Trophoblast cell (in vitro differentiated cells and primary cell): Measurements from ENCODE around the gene GNAO1.

ENCODE experiments used
- DNase-seq, 2 donors: peaks; one replicate each; pipeline ENCODE4 v3.0.0-alpha.2; 2016
- H2AFZ ChIP-seq: 2 replicates; pipeline ENCODE4 v1.6.1; 2013; ENCODE audit warnings: low read length, moderate library complexity, mild to moderate bottlenecking; ENCODE audit not compliant: insufficient read depth, poor library complexity
- H2AK5ac ChIP-seq: 2 replicates; pipeline ENCODE4 v1.6.1; 2013; ENCODE audit warnings: mild to moderate bottlenecking, low read length
- H2BK120ac ChIP-seq: 2 replicates; pipeline ENCODE4 v1.6.1; 2013; ENCODE audit warnings: low read length, mild to moderate bottlenecking, moderate library complexity; ENCODE audit not compliant: insufficient read depth, poor library complexity
- H2BK12ac ChIP-seq: 2 replicates; pipeline ENCODE4 v1.6.1; 2013; ENCODE audit warnings: mild to moderate bottlenecking, low read length, moderate library complexity
- H2BK5ac ChIP-seq: 2 replicates; pipeline ENCODE4 v1.6.1; 2013; ENCODE audit warnings: low read length, low read depth, moderate library complexity, mild to moderate bottlenecking; ENCODE audit not compliant: poor library complexity
- H3K14ac ChIP-seq: 2 replicates; pipeline ENCODE4 v1.6.1; 2013; ENCODE audit warnings: mild to moderate bottlenecking, low read length
- H3K18ac ChIP-seq: 2 replicates; pipeline ENCODE4 v1.6.1; 2013; ENCODE audit warnings: mild to moderate bottlenecking, low read length
- H3K23ac ChIP-seq: 2 replicates; pipeline ENCODE4 v1.6.1; 2013; ENCODE audit warnings: low read length
- H3K27ac ChIP-seq: 2 replicates; pipeline ENCODE4 v1.5.1; 2013; ENCODE audit warnings: low read depth, mild to moderate bottlenecking, inconsistent platforms, low read length, moderate library complexity
- H3K27me3 ChIP-seq: 2 replicates; pipeline ENCODE4 v1.6.1; 2013; ENCODE audit warnings: inconsistent platforms, mild to moderate bottlenecking, low read length, moderate library complexity; ENCODE audit not compliant: insufficient read depth
- H3K36me3 ChIP-seq, 2 experiments: 1 replicate in 1 of 2; 2 replicates in 1 of 2; pipeline ENCODE4 v1.6.1; 2013; ENCODE audit warnings: low read length in 2 of 2, mild to moderate bottlenecking in 2 of 2, moderate library complexity in 1 of 2; ENCODE audit not compliant: insufficient read depth in 2 of 2, control insufficient read depth in 1 of 2
- H3K4ac ChIP-seq: 2 replicates; pipeline ENCODE4 v1.6.1; 2013; ENCODE audit warnings: low read depth, mild to moderate bottlenecking, low read length, moderate library complexity
- H3K4me1 ChIP-seq, 2 experiments: 1 replicate in 1 of 2; 2 replicates in 1 of 2; pipeline ENCODE4 v1.6.1; 2013; ENCODE audit warnings: low read length in 2 of 2, mild to moderate bottlenecking in 2 of 2, moderate library complexity in 1 of 2; ENCODE audit not compliant: insufficient read depth in 2 of 2, control insufficient read depth in 1 of 2
- H3K4me2 ChIP-seq: 2 replicates; pipeline ENCODE4 v1.6.1; 2013; ENCODE audit warnings: inconsistent platforms, mild to moderate bottlenecking, low read length, moderate library complexity
- H3K4me3 ChIP-seq: 2 replicates; pipeline ENCODE4 v1.5.1; 2013; ENCODE audit warnings: mild to moderate bottlenecking, low read depth, low read length, inconsistent platforms
- H3K79me1 ChIP-seq: one replicate; pipeline ENCODE4 v1.6.1; 2013; ENCODE audit warnings: low read length
- H3K79me2 ChIP-seq: 2 replicates; pipeline ENCODE4 v1.6.1; 2013; ENCODE audit warnings: low read length, mild to moderate bottlenecking; ENCODE audit not compliant: control insufficient read depth, insufficient read depth, poor library complexity
- H3K9ac ChIP-seq: 2 replicates; pipeline ENCODE4 v1.6.1; 2013; ENCODE audit warnings: mild to moderate bottlenecking, low read length
- H3K9me3 ChIP-seq: 2 replicates; pipeline ENCODE4 v1.6.1; 2013; ENCODE audit warnings: low read depth, mild to moderate bottlenecking, control low read depth, inconsistent platforms, low read length; ENCODE audit not compliant: insufficient read depth
- H4K12ac ChIP-seq: 2 replicates; pipeline ENCODE4 v1.6.1; 2013; ENCODE audit warnings: low read depth, mild to moderate bottlenecking, low read length, moderate library complexity
- H4K8ac ChIP-seq: 2 replicates; pipeline ENCODE4 v1.6.1; 2013; ENCODE audit warnings: low read depth, mild to moderate bottlenecking, low read length, moderate library complexity
- H4K91ac ChIP-seq: one replicate; pipeline ENCODE4 v1.6.1; 2013; ENCODE audit warnings: low read depth, mild to moderate bottlenecking, low read length, moderate library complexity
- WGBS: extraction: QIAGEN DNeasy Blood & Tissue Kit; methylation state at CpG from one replicate; pipeline ENCODE4 v1.1.7; 2013; ENCODE audit warnings: missing lambda C conversion rate; ENCODE audit not compliant: insufficient read length, insufficient coverage; ENCODE audit errors: extremely low coverage; 5-methylcytosine and 5-hydroxymethylcytosine counted together

The GNAO1 gene

GRCh38 chr16:56311208-56312027 is 120.1 kb downstream of the GNAO1 start:
- Histone ChIP-seq H3K27ac (no peak overlapping the region), H4K12ac (no peak overlapping the region), H4K8ac (no peak overlapping the region), H3K18ac (no peak overlapping the region), H4K91ac (no peak overlapping the region), H3K4ac (no peak overlapping the region), H3K4me2 (no peak overlapping the region), H2AK5ac (no peak overlapping the region), H3K14ac (no peak overlapping the region), H3K23ac (no peak overlapping the region), H2AFZ (no peak overlapping the region), H3K4me3 (no peak overlapping the region), H2BK5ac (no peak overlapping the region), H3K9me3 (no peaks in the 10 kb centered on the region), H3K9ac (no peak overlapping the region), H3K4me1 (no peaks in the 10 kb centered on the region), H3K36me3 (no peaks in the 10 kb centered on the region), H2BK12ac (no peak overlapping the region), H2BK120ac (no peak overlapping the region), H3K79me1 (no peaks in the 10 kb centered on the region), H3K79me2 (no peaks in the 10 kb centered on the region), H3K27me3 (no peaks in the 10 kb centered on the region)
- no CpG with 5 or more reads among the region's 13 CpGs for WGBS
- DNase-seq, result no peak

GRCh38 chr16:56312028-56312300 is 120.7 kb downstream of the GNAO1 start:
- no CpG with 5 or more reads among the region's 11 CpGs for WGBS
- Histone ChIP-seq H3K9me3 (no peaks in the 10 kb centered on the region), H3K14ac (no peak overlapping the region), H3K4me3 (no peak overlapping the region), H2AFZ (no peak overlapping the region), H2BK120ac (no peak overlapping the region), H3K18ac (no peak overlapping the region), H3K4me2 (no peak overlapping the region), H3K9ac (no peak overlapping the region), H3K79me2 (no peaks in the 10 kb centered on the region), H3K27me3 (no peaks in the 10 kb centered on the region), H3K23ac (no peak overlapping the region), H4K91ac (no peak overlapping the region), H3K4me1 (no peaks in the 10 kb centered on the region), H3K27ac (no peak overlapping the region), H4K8ac (no peak overlapping the region), H2BK12ac (no peak overlapping the region), H4K12ac (no peak overlapping the region), H3K36me3 (no peaks in the 10 kb centered on the region), H2BK5ac (no peak overlapping the region), H2AK5ac (no peak overlapping the region), H3K79me1 (no peaks in the 10 kb centered on the region), H3K4ac (no peak overlapping the region)
- DNase-seq, result no peak

GRCh38 chr16:56312556-56312955 is 121.3 kb downstream of the GNAO1 start:
- Histone ChIP-seq H4K8ac (no peak overlapping the region), H3K79me2 (no peaks in the 10 kb centered on the region), H3K23ac (no peak overlapping the region), H2BK120ac (no peak overlapping the region), H3K4me3 (no peak overlapping the region), H3K18ac (no peak overlapping the region), H3K9me3 (no peaks in the 10 kb centered on the region), H3K79me1 (no peaks in the 10 kb centered on the region), H3K4me1 (no peaks in the 10 kb centered on the region), H2BK5ac (no peak overlapping the region), H3K14ac (no peak overlapping the region), H2AFZ (no peak overlapping the region), H4K12ac (no peak overlapping the region), H2BK12ac (no peak overlapping the region), H3K27me3 (no peaks in the 10 kb centered on the region), H4K91ac (no peak overlapping the region), H3K9ac (no peak overlapping the region), H3K27ac (no peak overlapping the region), H3K36me3 (no peaks in the 10 kb centered on the region), H3K4me2 (no peak overlapping the region), H3K4ac (no peak overlapping the region), H2AK5ac (no peak overlapping the region)
- WGBS, result no CpG with 5 or more reads among the region's 7 CpGs
- DNase-seq, result no peak

GRCh38 chr16:56314244-56314850 is 123.1 kb downstream of the GNAO1 start:
- Histone ChIP-seq H4K12ac (no peak overlapping the region), H3K27me3 (no peaks in the 10 kb centered on the region), H2AFZ (no peak overlapping the region)

More at GRCh38 chr16:56314244-56314850, 123.1 kb downstream of the GNAO1 start:
- Histone ChIP-seq H2BK5ac (no peak overlapping the region), H3K4me2 (no peak overlapping the region), H2BK120ac (no peak overlapping the region), H3K79me2 (no peaks in the 10 kb centered on the region), H3K4me1 (peaks cover 0 to 3% of the 10 kb centered on the region in 2 experiments), H3K18ac (no peak overlapping the region), H3K4ac (no peak overlapping the region), H4K8ac (no peak overlapping the region), H3K4me3 (no peak overlapping the region), H3K27ac (no peak overlapping the region), H3K23ac (no peak overlapping the region), H3K79me1 (no peaks in the 10 kb centered on the region), H3K14ac (no peak overlapping the region), H2AK5ac (no peak overlapping the region), H2BK12ac (no peak overlapping the region), H4K91ac (no peak overlapping the region), H3K9me3 (no peaks in the 10 kb centered on the region), H3K36me3 (no peaks in the 10 kb centered on the region), H3K9ac (no peak overlapping the region)
- DNase-seq, result peak in 1 of 2 donors; percentile 58
- no CpG with 5 or more reads among the region's 18 CpGs for WGBS
